ENCODE results near the gene CNKSR3.

CNKSR3 gene

GRCh38 chr6:154410619-154411072 is 99.8 kb downstream of the CNKSR3 start:
- DNase-seq = no peak

GRCh38 chr6:154408891-154409500 is 101.5 kb downstream of the CNKSR3 start:
- no peak for DNase-seq

GRCh38 chr6:154407440-154407839 is 103.0 kb downstream of the CNKSR3 start:
- no peak for DNase-seq

GRCh38 chr6:154406869-154407268 is 103.6 kb downstream of the CNKSR3 start:
- DNase-seq = no peak

- DNase-seq = no peak
Observed at GRCh38 chr6:154406301-154406700, 104.2 kb downstream of the CNKSR3 start.

GRCh38 chr6:154404791-154405400 is 105.6 kb downstream of the CNKSR3 start:
- DNase-seq = no peak

GRCh38 chr6:154403788-154404187 is 106.7 kb downstream of the CNKSR3 start:
- DNase-seq = no peak

GRCh38 chr6:154402081-154402780 is 108.3 kb downstream of the CNKSR3 start:
- DNase-seq = no peak

GRCh38 chr6:154399097-154399496 is 111.4 kb downstream of the CNKSR3 start:
- no peak for DNase-seq

- no peak for DNase-seq
Observed at GRCh38 chr6:154397491-154398195, 112.8 kb downstream of the CNKSR3 start.

GRCh38 chr6:154395878-154396277 is 114.6 kb downstream of the CNKSR3 start:
- DNase-seq = no peak

- no peak for DNase-seq
Observed at GRCh38 chr6:154395316-154395715, 115.2 kb downstream of the CNKSR3 start.

- no peak for DNase-seq
Observed at GRCh38 chr6:154394571-154394970, 115.9 kb downstream of the CNKSR3 start.

- no peak for DNase-seq
Observed at GRCh38 chr6:154390034-154390433, 120.5 kb downstream of the CNKSR3 start.

- DNase-seq = no peak
Observed at GRCh38 chr6:154388803-154389202, 121.7 kb downstream of the CNKSR3 start.

GRCh38 chr6:154386848-154387717 is 123.4 kb downstream of the CNKSR3 start:
- DNase-seq = no peak

- DNase-seq = no peak
Observed at GRCh38 chr6:154384191-154384590, 126.3 kb downstream of the CNKSR3 start.

GRCh38 chr6:154383273-154383672 is 127.2 kb downstream of the CNKSR3 start:
- no peak for DNase-seq

- no peak for DNase-seq
Observed at GRCh38 chr6:154382740-154383139, 127.7 kb downstream of the CNKSR3 start.

GRCh38 chr6:154381548-154381947 is 128.9 kb downstream of the CNKSR3 start:
- no peak for DNase-seq

GRCh38 chr6:154380741-154381140 is 129.7 kb downstream of the CNKSR3 start:
- DNase-seq = no peak

GRCh38 chr6:154379585-154379984 is 130.9 kb downstream of the CNKSR3 start:
- no peak for DNase-seq

- no peak for DNase-seq
Observed at GRCh38 chr6:154378518-154378917, 132.0 kb downstream of the CNKSR3 start.
